ENCODE results near the gene SETBP1.

The SETBP1 gene

DNA sequence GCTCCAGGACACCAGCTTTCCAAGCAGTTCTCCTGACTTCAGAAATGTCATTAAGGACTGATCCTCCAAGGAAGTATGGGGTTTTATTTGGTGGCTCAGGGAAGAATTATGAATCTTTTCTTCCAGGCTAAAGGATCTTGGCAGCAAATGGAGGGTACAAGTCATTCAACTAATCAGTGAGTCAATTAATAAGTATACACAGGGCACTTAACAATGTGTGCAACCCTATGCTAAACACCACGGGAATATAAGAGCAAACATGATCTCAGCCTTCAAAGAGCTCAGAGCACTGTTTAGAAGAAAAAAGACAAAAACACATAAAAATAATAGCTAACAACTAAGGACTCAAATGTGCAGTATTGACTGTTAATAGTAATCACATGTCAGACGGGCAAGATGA is 234.5 kb downstream of the SETBP1 start:
- no peak for DNase-seq

DNA sequence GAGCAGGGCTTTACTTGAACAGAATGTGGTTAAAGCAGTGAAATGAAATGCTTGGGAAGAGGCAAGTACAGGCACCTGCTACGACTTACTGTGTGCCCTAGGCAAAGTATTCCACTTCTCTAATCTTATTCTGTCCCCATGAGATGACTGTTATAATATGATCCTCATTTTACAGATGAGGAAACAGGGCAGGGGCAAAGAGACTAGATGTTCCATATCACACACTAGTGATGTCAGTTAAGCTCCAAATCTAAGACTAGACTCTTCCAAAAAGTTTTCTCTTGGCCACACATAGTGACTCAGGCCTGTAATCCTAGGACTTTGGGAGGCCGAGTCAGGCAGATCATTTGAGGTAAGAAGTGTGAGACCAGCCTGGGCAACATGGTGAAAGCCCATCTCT is 235.0 kb downstream of the SETBP1 start:
- no peak for DNase-seq

DNA sequence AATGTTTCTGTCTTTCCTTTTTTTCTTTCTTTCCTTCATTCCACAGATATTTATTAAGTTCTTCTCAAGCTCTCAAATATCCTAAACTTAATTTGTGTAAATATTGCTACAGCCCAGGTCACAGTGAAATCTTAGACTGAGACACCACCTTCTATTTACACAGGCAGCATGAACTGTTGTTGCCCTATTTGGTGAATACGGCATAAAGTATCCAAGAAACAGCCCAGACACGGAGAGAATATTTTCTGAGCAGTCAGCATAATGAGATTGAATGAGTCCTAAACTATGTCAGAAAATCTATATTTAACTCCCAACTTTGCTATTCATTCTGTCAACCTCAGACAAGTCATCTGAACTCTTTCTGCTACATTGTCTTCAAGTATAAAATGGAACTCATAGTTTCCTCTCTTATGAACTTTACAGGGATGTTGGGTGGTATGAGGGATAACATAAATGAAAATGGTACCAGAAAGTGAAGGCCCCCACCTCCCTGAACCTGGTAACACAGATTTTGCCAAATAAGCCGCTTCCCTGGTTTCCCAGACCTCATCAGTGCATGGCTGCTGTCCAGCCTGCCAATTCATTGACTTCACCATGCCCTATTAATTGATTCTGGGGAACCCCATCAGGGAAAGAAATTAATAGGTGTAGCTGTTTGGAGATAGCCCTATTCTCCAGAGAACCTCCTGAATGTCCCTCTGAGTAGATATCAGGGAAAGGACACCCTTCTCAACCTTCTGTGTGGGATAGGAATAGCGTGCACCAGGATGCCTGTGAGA is 235.9 kb downstream of the SETBP1 start:
- no peak for DNase-seq

DNA sequence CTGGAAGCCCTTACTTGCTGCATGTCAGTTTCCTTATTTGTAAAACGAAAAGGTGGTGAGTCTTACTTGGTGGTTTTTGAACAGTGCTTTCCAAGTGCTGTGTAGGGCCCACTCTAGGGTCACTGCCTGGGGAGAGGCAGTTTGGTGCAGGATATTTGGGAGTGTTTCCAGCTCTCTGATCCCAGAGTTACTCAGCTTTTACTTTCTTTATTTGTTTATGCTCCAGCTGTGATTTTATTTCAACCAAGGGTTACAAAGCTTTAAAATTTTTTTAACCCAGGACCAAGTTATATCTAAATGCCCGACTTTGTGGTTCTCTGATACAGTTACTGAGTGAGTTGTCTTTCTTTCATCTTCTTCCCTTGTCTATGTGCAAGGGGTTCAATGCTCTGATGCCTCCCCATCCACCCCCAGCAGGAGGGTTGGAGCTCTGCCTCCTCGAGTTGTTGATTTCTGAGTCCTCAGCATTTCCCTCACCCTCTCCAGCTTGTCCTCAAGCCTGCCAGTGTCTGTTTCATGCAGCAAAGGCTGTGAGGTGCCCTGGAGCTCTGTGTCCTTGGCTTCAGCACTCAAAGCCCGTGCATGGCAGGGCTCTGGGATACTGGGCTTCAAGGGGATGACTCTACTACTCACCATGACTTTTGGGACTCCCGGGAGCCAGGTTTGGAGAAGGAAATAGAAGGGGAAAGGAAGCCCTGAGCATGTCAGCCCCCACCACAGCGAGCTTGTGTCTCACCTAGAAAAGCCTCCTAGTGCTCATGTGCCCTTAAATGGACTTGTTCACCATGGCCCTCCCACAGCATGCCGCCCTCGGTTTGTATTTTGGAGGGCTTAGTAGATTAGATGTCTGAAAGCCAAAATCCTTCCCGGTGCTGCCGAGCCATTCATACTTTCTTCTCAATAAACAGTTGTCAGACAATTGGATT is 236.8 kb downstream of the SETBP1 start:
- no peak for DNase-seq

DNA sequence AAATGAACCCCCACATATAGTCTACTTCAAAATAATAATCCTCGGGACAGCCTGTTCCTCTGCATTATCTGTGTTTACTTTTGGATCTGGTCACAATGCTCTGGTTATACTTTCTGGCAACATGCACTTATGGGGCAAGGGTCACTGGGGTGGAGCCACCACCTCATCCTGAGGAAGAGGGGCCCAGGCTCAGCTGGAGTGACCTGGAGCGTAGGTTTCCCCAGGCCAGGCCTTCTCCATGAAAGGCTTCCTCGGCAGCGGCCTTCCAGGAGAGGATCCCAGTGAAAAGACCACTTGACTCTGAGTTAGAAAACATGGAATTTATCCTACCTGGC is 237.4 kb downstream of the SETBP1 start:
- no peak for DNase-seq

DNA sequence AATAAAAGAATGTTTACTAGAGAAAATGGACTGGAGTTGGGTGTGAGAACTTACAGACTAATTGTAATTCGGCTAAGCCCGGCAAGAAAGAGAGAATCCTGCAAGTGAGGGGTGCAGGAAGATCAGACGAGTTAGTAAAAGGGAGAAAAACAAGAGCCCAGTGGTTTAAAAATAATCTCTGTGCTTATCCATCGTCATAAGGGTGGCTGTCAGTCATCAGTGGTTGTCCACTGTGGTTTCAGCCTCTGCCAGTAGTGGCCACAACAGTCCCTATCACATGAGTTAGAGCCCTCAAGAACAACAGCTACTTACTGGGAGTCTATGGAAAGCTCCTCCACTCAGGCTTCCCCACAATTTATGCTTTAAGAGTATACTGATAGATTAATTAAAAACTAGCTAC is 239.8 kb downstream of the SETBP1 start:
- no peak for DNase-seq

DNA sequence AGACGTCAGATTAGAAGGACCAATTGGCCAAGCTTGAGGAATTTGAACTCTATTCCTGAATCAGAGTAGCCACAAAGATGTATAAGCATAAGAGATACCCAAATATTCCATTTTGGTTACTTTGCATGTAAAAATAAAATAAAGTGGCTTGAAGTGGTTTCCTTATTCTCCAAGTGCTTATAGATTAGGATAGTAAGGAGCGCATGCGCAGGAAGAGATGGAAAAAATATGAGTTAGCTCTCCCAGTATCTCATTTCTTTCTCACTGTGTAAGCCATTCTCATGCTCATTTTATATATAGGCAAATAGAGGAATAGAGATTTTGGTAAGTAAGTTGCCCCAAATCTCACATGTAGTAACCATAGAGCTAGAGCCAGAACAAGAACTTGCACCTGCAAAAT is 241.3 kb downstream of the SETBP1 start:
- DNase-seq = no peak

DNA sequence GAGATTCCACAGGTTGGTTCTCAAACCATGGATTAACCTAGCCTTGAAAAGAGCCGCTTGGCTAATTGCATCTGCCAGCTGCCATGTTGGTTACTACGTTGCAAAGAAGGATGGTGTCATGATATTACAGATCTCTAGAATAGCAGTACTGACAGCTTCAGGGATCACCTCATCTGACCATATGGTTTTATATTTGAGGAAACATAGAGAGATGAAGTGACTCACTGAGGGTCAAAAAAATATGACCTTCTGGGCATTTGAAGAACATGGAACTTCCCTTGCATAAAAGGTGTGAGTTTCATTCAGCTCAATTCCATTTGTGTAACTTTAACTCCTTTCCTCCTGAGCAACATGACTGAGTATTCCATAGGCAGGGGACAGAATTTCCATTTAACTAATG is 242.3 kb downstream of the SETBP1 start:
- no peak for DNase-seq

DNA sequence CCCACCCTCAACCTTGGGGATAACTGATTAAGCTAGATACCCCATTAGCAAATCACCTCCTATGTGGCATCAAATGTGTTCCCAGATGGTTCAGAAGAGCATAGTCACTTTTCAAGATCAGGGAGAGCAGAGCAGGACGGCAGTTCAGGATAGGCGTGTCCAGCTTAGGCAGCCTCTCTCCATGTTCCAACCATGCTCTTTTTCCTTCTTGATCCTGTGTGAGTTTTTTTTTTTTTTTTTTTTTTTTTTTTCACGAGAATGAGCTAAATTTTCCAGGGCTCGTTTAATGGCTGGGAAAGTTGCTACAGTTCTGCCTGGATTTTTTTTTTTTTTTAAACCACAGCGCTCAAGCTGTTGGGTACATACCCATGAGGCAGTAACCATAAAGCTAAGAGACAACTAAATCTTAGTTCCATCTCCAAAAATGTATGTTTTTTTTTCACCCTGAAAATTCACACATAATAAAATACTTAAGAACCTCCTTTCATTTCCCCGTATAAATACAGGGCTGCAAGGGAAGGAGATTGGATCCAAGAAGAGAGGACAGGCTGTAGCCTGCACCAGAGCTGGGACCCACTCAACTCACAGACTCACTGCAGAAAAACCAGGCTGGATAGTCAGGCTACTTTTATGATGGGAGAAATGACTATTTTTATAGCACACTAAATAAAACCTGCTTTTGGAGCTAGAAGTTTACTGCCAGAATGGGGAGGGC is 244.3 kb downstream of the SETBP1 start:
- no peak for DNase-seq

DNA sequence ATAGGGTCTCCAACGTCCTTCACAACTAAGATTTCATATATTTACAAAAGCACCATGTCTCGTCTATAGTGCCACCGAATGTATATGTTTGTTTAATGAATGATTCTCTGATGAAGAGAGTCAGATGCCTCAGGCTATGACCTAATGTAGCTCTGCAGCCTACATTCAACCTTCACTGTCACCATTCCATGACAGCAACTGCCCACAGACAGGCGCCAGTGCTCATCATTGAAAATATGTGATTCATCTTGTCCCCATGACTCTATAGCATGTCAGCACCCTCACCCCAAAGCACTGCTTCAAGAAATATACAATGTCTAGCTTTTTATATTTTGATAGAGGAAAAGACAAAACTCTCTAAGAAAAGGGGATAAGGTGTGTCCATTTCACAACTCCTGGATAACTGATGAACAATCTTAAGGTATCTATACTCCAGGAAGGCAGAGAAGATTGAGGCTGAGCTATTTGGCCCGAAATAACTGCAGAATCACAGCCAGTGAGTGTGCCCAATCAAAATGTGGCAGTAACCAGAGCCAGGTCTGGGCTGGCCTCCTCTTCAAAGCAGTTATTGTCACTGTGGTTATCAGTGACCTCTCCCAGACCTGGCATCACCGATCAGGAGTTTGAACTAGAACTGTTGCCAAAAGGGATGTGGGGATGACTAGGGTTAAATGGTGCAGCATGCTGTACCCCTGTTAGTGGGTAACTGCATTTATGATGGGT is 246.6 kb downstream of the SETBP1 start:
- no peak for DNase-seq

DNA sequence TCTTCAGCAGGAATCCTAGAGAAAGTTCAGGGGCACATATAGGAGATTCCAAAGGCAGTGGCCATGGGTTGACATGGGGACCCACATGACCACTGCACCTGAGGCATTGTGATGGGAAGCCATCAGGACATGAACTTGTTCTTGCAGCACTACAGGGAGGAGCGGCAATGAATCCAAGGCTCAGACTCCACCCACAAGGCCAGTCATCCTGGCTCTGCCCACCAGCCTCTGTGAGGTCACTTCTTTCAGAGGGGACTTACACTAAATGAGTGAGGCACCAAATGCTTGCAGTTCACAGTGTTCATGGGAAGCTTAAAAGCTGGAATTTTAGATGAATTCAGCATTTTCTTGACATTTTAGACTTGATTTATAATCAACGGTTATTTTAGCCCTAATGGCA is 254.2 kb downstream of the SETBP1 start:
- DNase-seq = no peak

DNA sequence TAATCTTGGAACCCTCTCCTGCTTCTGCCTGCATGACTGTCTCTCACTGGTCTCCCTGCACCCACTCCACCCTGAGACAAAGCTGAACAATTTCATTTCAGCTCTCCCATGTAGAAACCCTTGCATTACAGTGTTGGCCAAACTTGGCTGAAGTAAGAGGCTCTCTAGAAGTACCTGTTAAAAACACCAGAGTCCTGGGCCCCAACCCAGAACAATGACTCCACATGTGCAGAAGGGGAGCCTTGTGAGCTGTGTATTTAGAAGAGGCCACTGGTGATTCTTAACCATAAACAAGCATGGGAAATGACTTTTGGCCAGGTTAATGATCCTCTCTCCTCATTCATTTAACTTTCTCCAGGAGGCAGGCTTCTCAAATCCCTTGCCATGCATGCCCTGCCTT is 254.8 kb downstream of the SETBP1 start:
- DNase-seq = no peak

DNA sequence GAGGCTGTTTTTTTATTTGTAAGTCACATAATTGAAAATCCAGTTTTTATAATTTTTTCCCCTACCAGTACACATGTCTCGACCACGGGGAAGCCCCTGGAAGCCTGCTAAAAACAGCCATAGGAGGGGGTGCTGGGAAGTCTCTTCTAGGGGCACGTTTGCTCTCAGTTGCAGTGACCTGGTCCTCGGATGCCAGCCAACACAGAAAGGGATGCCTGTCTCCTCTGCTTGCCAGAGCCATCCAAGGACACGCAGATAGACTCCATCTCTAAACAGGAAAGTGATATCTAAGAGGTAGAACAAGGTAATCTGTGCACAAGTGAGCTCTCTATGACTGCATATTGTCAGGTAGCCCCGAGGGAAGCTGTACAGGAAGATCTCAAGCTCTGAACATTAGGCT is 255.8 kb downstream of the SETBP1 start:
- DNase-seq = no peak

DNA sequence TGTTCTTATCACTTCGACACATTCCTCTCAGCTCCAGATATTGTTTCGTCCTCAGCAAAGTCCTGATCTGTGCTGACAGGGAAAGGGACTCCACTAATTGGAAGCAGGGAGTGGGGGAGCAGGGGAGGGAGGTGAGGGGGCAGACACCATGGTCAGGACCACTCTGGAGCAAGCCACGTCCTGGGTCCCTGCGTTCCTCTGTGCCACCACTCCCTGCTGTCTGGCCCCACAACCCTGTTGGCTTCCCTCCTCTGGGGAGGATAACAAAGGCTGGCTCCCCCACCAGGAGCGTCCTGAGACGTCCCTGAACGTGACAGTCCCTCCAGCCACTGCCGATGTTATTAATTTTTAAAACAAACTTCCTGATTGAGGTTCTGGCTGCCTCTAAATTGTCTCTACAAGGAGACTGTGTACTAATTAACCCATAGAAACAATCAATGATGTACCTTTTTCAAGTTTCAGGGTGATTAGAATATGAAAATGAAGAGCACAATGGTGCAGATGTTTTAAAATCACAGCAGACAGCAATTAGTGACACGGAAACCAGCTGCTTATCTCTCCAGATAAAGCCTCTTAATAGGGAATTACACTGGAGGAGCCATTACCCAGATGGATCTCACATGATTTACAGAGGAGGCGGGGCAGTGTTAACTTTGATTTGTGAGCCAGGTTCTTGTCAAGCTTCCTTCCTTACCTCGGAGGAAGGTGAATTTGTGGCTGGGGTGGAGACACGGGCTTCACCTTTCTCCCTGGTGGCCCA is 257.5 kb downstream of the SETBP1 start:
- no peak for DNase-seq

DNA sequence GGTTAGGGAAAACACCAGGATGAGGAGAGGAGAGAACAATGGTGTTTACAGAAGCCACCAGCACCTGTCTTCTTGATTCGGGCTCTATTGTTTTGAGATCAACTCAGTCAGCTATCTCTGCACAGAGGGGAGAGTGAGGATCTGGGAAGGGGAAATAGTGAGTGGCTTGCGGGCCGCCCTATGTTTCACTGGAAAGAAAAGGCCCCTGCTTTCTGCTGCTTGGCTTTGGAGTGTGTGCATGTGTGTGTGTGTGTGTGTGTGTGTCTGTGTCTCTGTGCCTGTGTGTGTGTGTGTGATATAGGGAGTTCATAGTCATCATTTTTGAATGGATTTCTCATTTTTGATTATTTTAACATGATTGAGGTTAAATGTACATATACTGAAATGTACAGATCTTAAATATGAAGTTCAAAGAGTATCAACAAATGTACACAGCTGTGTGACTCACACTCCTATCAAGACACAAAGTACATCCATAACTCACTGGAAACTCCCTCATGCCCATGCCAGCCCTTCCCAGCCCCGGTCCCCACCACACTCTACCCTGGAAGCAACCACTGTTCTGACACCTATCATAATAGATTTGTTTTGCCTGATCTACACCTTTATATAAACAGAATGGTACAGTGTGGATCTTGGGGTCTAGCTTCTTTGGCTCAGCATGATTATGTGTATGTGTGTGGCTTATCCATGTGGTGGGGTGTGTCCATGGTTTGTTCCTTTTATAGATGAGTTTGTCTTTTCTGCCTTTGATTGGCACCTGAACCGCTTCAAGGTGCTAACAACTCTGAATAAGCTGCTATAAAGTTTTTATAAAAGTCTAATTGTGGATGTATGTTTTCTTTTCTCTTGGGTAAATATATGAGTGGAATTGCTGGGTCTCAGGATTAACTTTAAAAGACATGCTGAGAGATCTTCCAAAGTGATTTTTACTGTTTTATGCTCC is 258.3 kb downstream of the SETBP1 start:
- DNase-seq = no peak

DNA sequence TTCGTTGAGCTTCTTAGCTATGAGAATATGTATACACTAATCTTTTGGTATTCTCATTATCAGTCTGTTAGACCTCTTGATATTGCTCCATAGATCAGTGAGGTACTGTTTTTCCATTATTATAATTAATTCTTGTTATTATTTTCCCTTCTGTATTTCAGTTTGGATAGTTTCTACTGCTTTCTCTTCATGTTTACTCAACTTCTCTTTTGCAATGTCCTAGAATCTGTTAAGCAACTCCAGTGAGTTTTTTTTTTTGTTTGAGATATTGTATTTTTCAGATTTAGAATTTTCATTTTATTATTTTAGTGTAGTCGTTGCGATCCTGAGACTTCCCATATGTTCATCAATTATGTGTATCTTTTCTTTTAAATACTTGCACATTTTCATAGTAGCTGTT is 260.8 kb downstream of the SETBP1 start:
- no peak for DNase-seq

DNA sequence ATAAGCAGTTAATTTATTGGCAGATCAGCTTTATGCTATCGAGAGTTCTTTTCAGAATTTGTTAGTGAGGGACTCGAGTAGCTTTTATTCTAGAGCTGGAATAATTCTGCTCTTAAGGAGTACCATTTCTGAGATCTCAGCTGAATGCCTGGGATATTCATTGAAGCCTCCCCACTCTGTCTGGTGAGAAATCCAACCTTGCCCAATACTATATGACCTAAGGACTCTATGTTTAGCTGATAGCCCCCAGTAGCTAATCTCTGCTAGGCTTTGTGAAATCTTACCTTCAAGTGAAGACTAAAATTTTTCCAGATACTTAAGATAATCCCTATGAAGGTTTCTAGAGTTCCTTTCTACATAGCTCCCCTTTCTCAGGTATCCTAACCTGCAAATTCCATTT is 261.4 kb downstream of the SETBP1 start:
- no peak for DNase-seq

DNA sequence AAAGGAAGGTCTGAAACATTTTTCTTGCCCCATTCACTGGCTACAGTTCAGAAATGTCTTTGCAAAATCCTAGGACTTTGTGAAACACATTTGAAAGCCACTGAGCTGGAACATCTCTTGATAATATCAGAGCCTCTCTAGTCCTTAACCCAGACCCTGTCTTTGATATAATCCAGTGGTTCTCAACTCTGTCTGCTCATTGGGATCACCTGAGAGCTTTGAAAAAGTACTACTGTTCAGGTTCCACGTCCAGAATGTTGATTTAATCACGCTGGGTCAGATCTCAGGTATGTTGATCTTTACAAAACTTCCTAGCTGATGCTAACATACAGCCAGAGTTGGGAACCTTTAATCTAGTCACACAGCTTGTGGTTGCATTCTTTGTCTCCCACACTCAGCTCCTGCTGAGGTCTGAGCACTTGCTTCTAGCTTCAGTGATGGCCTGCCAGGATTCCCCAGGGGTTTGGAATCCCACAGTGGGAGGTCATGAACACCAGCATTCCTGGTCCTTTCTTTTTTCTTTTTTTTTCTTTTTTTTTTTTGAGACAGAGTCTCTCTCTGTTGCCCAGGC is 262.7 kb downstream of the SETBP1 start:
- no peak for DNase-seq

DNA sequence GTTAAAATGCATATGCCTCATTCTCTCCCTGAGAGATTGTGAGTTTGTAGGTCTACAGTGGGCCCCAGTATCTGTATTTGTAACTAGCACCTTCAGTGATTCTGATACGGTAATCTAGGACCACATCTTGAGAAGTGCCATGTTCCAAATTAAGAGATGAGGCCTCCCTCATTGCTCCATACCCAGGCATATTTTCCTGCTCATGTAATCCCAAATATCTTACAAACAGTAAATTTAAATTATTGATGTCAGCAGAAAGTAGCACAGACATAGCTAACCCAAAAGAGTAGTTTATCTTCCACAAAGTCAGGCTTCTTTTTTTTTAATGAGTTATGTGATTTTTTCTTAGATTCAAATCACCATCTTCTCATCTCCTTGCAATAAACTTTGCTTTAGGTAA is 263.8 kb downstream of the SETBP1 start:
- DNase-seq = no peak

DNA sequence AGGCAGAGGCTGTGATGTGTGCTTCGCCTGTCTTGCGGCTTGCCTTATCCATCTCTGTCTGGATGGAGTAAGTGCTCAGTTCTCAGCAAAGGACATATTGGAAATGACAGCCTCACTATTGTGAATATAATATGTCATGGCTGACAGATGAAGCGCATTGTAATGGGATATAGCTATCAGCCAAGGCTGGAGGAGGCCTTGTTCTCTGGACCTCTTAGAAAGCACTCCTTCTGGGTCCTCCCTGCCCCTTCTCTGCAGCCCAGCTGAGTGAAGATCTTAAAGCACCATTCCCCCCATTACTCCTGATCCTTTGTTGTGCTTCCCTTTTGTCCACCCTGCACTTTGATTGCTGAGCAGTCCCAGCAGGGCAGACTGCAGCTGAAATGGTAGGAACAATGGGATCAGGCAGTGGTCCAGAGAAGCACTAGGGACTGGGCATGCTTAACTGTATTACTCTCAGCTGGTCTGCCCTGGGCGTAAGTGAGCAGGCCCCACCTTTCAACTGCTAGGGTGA is 265.3 kb downstream of the SETBP1 start:
- no peak for DNase-seq
